Vagina (tissue), 2 donors: Measurements from ENCODE around the gene PSPH. TPM values are rescaled to one million over a fixed set of nuclear protein-coding genes. Genes with fewer than 3 reads are reported as not detected.
"Not testable (repeated sequence)": the region's sequence is repeated elsewhere in the genome, so short reads cannot be mapped to it uniquely, and the experiment has no call there.

Experiments
- DNase-seq, 2 donors: peaks; one replicate each; pipeline ENCODE4 v3.0.0-alpha.2; 2017; ENCODE audit errors: extremely low spot score in 2 of 2
- H3K27ac ChIP-seq: fragments of 200-600 bp; sonication (generic); one replicate; pipeline ENCODE4 v1.5.1; 2019
- H3K27me3 ChIP-seq: fragments of 200-600 bp; sonication (generic); one replicate; pipeline ENCODE4 v1.5.1; 2019
- H3K36me3 ChIP-seq, 2 donors: fragments of 200-600 bp; sonication (generic); one replicate each; pipeline ENCODE4 v1.5.1; 2017 to 2019
- H3K4me1 ChIP-seq: fragments of 200-600 bp; sonication (generic); one replicate; pipeline ENCODE4 v1.5.1; 2019
- H3K4me3 ChIP-seq, 2 donors: fragments of 200-600 bp; sonication (generic); 1 replicate in 1 of 2; 2 replicates in 1 of 2; pipeline ENCODE4 v1.5.1; 2016 to 2019
- H3K9me3 ChIP-seq: fragments of 200-600 bp; sonication (generic); one replicate; pipeline ENCODE4 v1.5.1; 2019
- CTCF ChIP-seq, 3 experiments: fragments of 450-650 bp in 2 of 3; fragments of 200-600 bp in 1 of 3; sonication (generic) in 1 of 3; IDR thresholded peaks; one replicate each; pipeline ENCODE4 v1.5.1; 2017 to 2019; ENCODE audit warnings: antibody characterized with exemption in 3 of 3, mild to moderate bottlenecking in 2 of 3, moderate library complexity in 2 of 3
- POLR2A ChIP-seq, 2 donors: fragments of 450-650 bp; IDR thresholded peaks; one replicate each; pipeline ENCODE4 v1.6.1; 2017; ENCODE audit warnings: antibody characterized with exemption in 2 of 2, mild to moderate bottlenecking in 2 of 2, moderate library complexity in 2 of 2
- POLR2AphosphoS5 ChIP-seq, 2 donors: sonication (generic); formaldehyde crosslinking; IDR thresholded peaks; one replicate each; pipeline ENCODE4 v1.9.0; 2017; ENCODE audit warnings: antibody characterized with exemption in 2 of 2, mild to moderate bottlenecking in 2 of 2, low read depth in 1 of 2; ENCODE audit not compliant: insufficient read depth in 1 of 2
- intact Hi-C: fragments of 100-400 bp; cut with DNase I; formaldehyde crosslinking; loops from one replicate; pipeline ENCODE4 v1.15.1; 2023
- total RNA-seq: library from RNA; depleted of rRNA; stranded (reverse); fragments of >200 nt; gene quantifications from one replicate; pipeline ENCODE4 v1.2.3, GENCODE V29; 2016

PSPH gene
- total RNA-seq, 1 donor from 2014 or later: 13.3 TPM

- DNase-seq: no peak
- Histone ChIP-seq H3K9me3 (no peaks in the 10 kb centered on the region), H3K27me3 (no peaks in the 10 kb centered on the region), H3K4me1 (no peaks in the 10 kb centered on the region), H3K27ac (no peak overlapping the region), H3K4me3 (no peak overlapping the region), H3K36me3 (no peaks in the 10 kb centered on the region)
- intact Hi-C loops: no loop called here
- TF ChIP-seq CTCF (IDR thresholded peaks at IDR 0.05) (no peak), POLR2A (IDR thresholded peaks at IDR 0.05) (no peak), POLR2AphosphoS5 (IDR thresholded peaks at IDR 0.05; ENCODE audit: insufficient read depth in 1 of 2, low read depth in 1 of 2) (no peak)
Observed at GRCh38 chr7:56040730-56041129, 10.5 kb downstream of the PSPH start.

GRCh38 chr7:56033671-56034432 is 17.4 kb downstream of the PSPH start:
- no peak for DNase-seq
- peak overlapping the region; percentile 53 to 58 for H3K4me3 ChIP-seq
- intact Hi-C loops: no loop called here
- no peaks in the 10 kb centered on the region for H3K9me3 ChIP-seq
- no peaks in the 10 kb centered on the region for H3K4me1 ChIP-seq
- H3K27ac ChIP-seq: peak overlapping the region; percentile 20
- H3K27me3 ChIP-seq: no peaks in the 10 kb centered on the region
- no peak for TF ChIP-seq CTCF (IDR thresholded peaks at IDR 0.05)
- no peak for TF ChIP-seq POLR2A (IDR thresholded peaks at IDR 0.05)
- peak in 1 of 2 donors; percentile 35 for TF ChIP-seq POLR2AphosphoS5 (IDR thresholded peaks at IDR 0.05; ENCODE audit: insufficient read depth in 1 of 2, low read depth in 1 of 2)
- no peaks in the 10 kb centered on the region for H3K36me3 ChIP-seq

GRCh38 chr7:56032578-56032977 is 18.7 kb downstream of the PSPH start:
- H3K27ac ChIP-seq, H3K9me3 ChIP-seq, H3K36me3 ChIP-seq, intact Hi-C loops, DNase-seq, H3K27me3 ChIP-seq, H3K4me3 ChIP-seq, H3K4me1 ChIP-seq: not testable (repeated sequence)

GRCh38 chr7:56031556-56031955 is 19.7 kb downstream of the PSPH start:
- H3K27me3 ChIP-seq, H3K27ac ChIP-seq, H3K4me3 ChIP-seq, H3K9me3 ChIP-seq, intact Hi-C loops, H3K4me1 ChIP-seq, H3K36me3 ChIP-seq, DNase-seq: not testable (repeated sequence)

GRCh38 chr7:56030340-56030739 is 20.9 kb downstream of the PSPH start:
- no peaks in the 10 kb centered on the region for H3K36me3 ChIP-seq
- H3K4me3 ChIP-seq: no peak overlapping the region
- no peaks in the 10 kb centered on the region for H3K4me1 ChIP-seq
- H3K27me3 ChIP-seq: no peaks in the 10 kb centered on the region
- no peaks in the 10 kb centered on the region for H3K9me3 ChIP-seq
- DNase-seq: no peak
- no peak for TF ChIP-seq POLR2A (IDR thresholded peaks at IDR 0.05)
- TF ChIP-seq CTCF (IDR thresholded peaks at IDR 0.05): no peak
- TF ChIP-seq POLR2AphosphoS5 (IDR thresholded peaks at IDR 0.05; ENCODE audit: insufficient read depth in 1 of 2, low read depth in 1 of 2): no peak
- intact Hi-C loops: no loop called here
- no peak overlapping the region for H3K27ac ChIP-seq

- Histone ChIP-seq H3K27me3 (no peaks in the 10 kb centered on the region), H3K9me3 (no peaks in the 10 kb centered on the region), H3K27ac (no peak overlapping the region), H3K4me1 (no peaks in the 10 kb centered on the region), H3K36me3 (no peaks in the 10 kb centered on the region), H3K4me3 (no peak overlapping the region)
- DNase-seq: no peak
- intact Hi-C loops: no loop called here
- no peak for TF ChIP-seq POLR2A (IDR thresholded peaks at IDR 0.05)
- TF ChIP-seq CTCF (IDR thresholded peaks at IDR 0.05): no peak
- TF ChIP-seq POLR2AphosphoS5 (IDR thresholded peaks at IDR 0.05; ENCODE audit: insufficient read depth in 1 of 2, low read depth in 1 of 2): no peak
Observed at GRCh38 chr7:56028942-56029630, 22.2 kb downstream of the PSPH start.
